Uterus (tissue), 2 donors: ENCODE results near the gene TNRC6A.

ENCODE experiments used
- CTCF ChIP-seq, 4 experiments: fragments of 200-600 bp in 2 of 4; fragments of 450-650 bp in 2 of 4; sonication (generic) in 2 of 4; IDR thresholded peaks; one replicate each; pipeline ENCODE4 v1.5.1; 2016 to 2019; ENCODE audit warnings: antibody characterized with exemption in 4 of 4, mild to moderate bottlenecking in 2 of 4, moderate library complexity in 1 of 4
- POLR2A ChIP-seq, 2 donors: fragments of 450-650 bp; IDR thresholded peaks; one replicate each; pipeline ENCODE4 v1.6.1; 2016; ENCODE audit warnings: antibody characterized with exemption in 2 of 2, mild to moderate bottlenecking in 1 of 2, moderate library complexity in 1 of 2

DNA sequence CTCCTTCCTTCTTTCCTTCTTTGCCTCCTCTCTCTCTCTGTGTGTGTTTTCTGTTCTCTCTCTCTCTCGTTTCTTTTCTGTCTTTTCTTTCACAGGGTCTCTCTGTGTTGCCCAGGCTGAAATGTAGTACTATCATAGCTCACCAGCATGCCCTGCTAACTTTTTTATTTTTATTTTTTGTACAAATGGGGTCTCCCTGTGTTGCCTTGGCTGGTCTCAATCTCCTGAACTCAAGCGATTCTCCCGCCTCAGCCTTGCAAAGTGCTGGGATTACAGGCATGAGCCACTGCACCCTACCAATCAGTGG is 117.9 kb downstream of the TNRC6A start:
- no peak for TF ChIP-seq CTCF (IDR thresholded peaks at IDR 0.05)
- TF ChIP-seq POLR2A (IDR thresholded peaks at IDR 0.05), result no peak
